OCI-LY3 (cell line): ENCODE results near the gene TSC1.

Experiments
- EZH2phosphoT487 ChIP-seq: fragments of 200-600 bp; shearing (Covaris generic); IDR thresholded peaks from 2 replicates; pipeline ENCODE4 v1.6.1; 2018; ENCODE audit warnings: antibody characterized with exemption, mixed run types, low read depth
- TF ChIP-seq, protein P1 (sequence below): fragments of 200-600, 300-600 bp; sonication (generic); IDR thresholded peaks from 2 replicates; pipeline ENCODE4 v1.5.1; 2014; ENCODE audit warnings: antibody characterized with exemption, low read length, low read depth

DNA sequence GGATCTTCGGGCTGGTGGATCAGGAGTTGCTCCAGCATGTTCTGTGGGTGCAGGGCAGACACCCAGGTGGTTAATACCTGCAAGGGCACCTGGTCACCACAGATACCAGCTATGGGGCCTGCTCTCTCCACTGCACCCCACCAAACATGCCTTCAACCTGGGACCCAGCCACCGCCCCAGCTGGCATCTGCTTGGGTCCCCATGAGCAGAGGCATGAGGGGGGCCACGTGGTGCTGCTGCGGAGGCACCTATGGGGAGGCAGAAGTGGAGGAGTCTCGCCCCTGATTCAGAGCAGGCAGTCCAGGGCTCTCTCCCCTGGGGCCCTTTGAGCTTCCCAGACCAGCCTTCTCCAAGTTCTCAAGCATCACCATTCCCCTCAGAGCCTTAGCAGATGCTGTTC, 69.3 kb downstream of the TSC1 start:
- TF ChIP-seq, protein P1, sequence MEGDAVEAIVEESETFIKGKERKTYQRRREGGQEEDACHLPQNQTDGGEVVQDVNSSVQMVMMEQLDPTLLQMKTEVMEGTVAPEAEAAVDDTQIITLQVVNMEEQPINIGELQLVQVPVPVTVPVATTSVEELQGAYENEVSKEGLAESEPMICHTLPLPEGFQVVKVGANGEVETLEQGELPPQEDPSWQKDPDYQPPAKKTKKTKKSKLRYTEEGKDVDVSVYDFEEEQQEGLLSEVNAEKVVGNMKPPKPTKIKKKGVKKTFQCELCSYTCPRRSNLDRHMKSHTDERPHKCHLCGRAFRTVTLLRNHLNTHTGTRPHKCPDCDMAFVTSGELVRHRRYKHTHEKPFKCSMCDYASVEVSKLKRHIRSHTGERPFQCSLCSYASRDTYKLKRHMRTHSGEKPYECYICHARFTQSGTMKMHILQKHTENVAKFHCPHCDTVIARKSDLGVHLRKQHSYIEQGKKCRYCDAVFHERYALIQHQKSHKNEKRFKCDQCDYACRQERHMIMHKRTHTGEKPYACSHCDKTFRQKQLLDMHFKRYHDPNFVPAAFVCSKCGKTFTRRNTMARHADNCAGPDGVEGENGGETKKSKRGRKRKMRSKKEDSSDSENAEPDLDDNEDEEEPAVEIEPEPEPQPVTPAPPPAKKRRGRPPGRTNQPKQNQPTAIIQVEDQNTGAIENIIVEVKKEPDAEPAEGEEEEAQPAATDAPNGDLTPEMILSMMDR, result no peak
- no peak for TF ChIP-seq EZH2phosphoT487
